ENCODE measurements around the gene ARHGAP24. TPM values are rescaled to one million over a fixed set of nuclear protein-coding genes. Genes with fewer than 3 reads are reported as not detected.
A peak's percentile ranks its signal among the peaks of the same experiment; 100 is the strongest.

ARHGAP24 gene
- total RNA-seq, 6 experiments from 2014 or later, result 4.0 to 7.3 (median 6.1) TPM

DNA sequence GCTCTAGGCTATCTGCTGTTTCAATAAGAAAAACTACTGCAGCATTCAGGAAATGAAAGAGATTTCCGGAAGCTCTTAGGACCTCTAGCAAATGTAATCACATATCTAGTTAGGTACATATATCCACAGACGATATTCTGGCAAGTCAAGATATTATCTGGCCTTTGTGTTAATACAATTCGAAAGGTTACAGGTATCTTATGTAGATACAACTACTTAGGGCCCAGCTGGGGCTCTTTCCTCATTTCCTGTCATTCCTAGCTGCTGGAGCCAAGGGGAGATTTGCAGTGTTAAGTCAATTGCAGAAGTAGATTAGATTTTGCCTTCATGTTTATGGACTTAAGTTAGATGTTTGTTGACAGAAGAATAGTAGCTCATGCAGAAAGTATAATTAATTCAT is 299.5 kb downstream of the ARHGAP24 start:
- H3K4me1 ChIP-seq, result peaks cover 0 to 5% (median 0%) of the 10 kb centered on the region in 4 donors
- intact Hi-C loops (cut with DNase I), result no loop called here
- no peak overlapping the region for H3K27ac ChIP-seq
- 80% methylated on average over 3 of the region's 3 CpGs for whole genome bisulfite sequencing (ENCODE audit: insufficient coverage, low coverage, low lambda C conversion rate, missing lambda C conversion rate)
- TF ChIP-seq POLR2A (IDR thresholded peaks at IDR 0.05), result no peak
- TF ChIP-seq, protein P1, sequence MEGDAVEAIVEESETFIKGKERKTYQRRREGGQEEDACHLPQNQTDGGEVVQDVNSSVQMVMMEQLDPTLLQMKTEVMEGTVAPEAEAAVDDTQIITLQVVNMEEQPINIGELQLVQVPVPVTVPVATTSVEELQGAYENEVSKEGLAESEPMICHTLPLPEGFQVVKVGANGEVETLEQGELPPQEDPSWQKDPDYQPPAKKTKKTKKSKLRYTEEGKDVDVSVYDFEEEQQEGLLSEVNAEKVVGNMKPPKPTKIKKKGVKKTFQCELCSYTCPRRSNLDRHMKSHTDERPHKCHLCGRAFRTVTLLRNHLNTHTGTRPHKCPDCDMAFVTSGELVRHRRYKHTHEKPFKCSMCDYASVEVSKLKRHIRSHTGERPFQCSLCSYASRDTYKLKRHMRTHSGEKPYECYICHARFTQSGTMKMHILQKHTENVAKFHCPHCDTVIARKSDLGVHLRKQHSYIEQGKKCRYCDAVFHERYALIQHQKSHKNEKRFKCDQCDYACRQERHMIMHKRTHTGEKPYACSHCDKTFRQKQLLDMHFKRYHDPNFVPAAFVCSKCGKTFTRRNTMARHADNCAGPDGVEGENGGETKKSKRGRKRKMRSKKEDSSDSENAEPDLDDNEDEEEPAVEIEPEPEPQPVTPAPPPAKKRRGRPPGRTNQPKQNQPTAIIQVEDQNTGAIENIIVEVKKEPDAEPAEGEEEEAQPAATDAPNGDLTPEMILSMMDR (IDR thresholded peaks at IDR 0.05), result no peak
- no peaks in the 10 kb centered on the region for H3K9me3 ChIP-seq
- H3K27me3 ChIP-seq, result no peaks in the 10 kb centered on the region
- no peaks in the 10 kb centered on the region for H3K36me3 ChIP-seq
- ATAC-seq (no peak), DNase-seq (no peak)
- no peak overlapping the region for H3K4me3 ChIP-seq

GRCh38 chr4:85776096-85776495 is 301.1 kb downstream of the ARHGAP24 start:
- H3K27me3 ChIP-seq, result no peaks in the 10 kb centered on the region
- H3K4me3 ChIP-seq, result no peak overlapping the region
- WGBS (ENCODE audit: insufficient coverage, low coverage, low lambda C conversion rate, missing lambda C conversion rate), result 64% methylated on average over 2 of the region's 2 CpGs
- no peaks in the 10 kb centered on the region for H3K9me3 ChIP-seq
- DNase-seq (no peak), ATAC-seq (no peak)
- H3K36me3 ChIP-seq, result no peaks in the 10 kb centered on the region
- no peak for TF ChIP-seq POLR2A (IDR thresholded peaks at IDR 0.05)
- TF ChIP-seq, protein P1 (IDR thresholded peaks at IDR 0.05), result no peak
- peaks cover 0 to 5% (median 0%) of the 10 kb centered on the region in 4 donors for H3K4me1 ChIP-seq
- intact Hi-C loops (cut with DNase I), result no loop called here
- H3K27ac ChIP-seq, result no peak overlapping the region

DNA sequence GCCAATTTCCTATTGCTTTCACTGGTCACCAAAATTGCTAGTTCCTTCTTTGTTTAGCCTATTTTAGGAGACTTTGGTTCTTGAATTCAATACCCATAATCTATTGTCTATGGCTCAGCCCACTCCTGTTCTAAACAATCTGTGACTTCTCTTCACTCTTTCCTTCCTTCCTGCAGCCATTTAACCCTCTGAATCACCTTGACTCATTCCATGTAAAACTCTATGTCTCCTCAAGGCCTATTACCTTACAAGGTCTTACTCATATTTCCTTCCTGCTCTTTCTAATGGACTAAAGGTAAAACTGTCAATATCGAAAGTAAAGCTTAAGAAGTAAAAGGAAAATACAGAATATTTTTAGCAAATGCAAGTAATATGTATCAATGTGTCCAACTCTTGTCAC is 301.6 kb downstream of the ARHGAP24 start:
- DNase-seq, result no peak
- TF ChIP-seq, protein P1 (IDR thresholded peaks at IDR 0.05), result no peak
- TF ChIP-seq POLR2A (IDR thresholded peaks at IDR 0.05), result no peak
- no peaks in the 10 kb centered on the region for H3K36me3 ChIP-seq
- H3K4me3 ChIP-seq, result no peak overlapping the region
- ATAC-seq, result no peak
- intact Hi-C loops (cut with DNase I), result no loop called here
- peaks cover 0 to 5% (median 0%) of the 10 kb centered on the region in 4 donors for H3K4me1 ChIP-seq
- no peaks in the 10 kb centered on the region for H3K9me3 ChIP-seq
- WGBS (ENCODE audit: insufficient coverage, low coverage, low lambda C conversion rate, missing lambda C conversion rate), result 83% methylated on average over 1 of the region's 1 CpG
- no peak overlapping the region for H3K27ac ChIP-seq
- H3K27me3 ChIP-seq, result no peaks in the 10 kb centered on the region

DNA sequence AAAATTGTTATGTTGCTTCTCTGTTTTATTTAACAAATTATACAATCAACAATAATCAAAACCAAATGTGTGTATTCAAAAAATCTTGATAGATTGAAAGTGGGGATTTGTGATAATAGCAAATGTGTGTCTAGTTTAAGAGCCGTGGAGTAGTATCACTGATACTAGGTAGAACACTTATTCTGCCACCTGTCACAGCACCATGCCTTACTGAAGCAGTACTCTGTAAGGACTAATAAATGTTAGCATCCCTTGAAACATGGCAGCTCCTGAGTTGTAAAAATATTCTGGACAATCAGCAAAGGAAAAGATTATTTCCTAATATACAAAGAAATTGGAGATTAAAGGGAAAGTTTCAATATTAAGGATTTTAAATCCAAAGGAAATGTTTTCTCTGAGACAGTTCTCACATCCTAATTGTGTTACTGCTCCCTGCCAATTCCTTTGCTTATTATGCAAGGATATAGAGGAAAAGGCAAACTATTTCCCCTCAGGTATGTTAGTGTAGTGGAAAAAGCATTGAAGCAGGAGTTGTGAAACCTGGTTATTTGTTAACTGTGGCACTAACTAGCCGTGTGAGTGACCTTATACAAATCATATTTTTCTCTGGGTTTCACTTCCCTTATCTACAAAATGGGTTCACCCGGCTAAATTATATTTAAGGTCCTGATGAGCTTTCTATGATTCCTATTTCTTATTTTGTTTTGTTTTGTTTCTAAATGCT is 303.1 kb downstream of the ARHGAP24 start:
- intact Hi-C loops (cut with DNase I), result no loop called here
- WGBS (ENCODE audit: insufficient coverage, low coverage, low lambda C conversion rate, missing lambda C conversion rate), result 32% methylated on average over 3 of the region's 3 CpGs
- Histone ChIP-seq H3K36me3 (no peaks in the 10 kb centered on the region), H3K4me1 (peaks cover 0 to 5% (median 0%) of the 10 kb centered on the region in 4 donors), H3K27ac (peak overlapping the region in 2 of 3 donors; percentile 38 to 59), H3K27me3 (no peaks in the 10 kb centered on the region), H3K9me3 (no peaks in the 10 kb centered on the region), H3K4me3 (peak overlapping the region; percentile 13 to 27 (median 23))
- DNase-seq (no peak), ATAC-seq (peak; percentile 83 to 92 (median 91))
- no peak for TF ChIP-seq POLR2A (IDR thresholded peaks at IDR 0.05)
- TF ChIP-seq, protein P1 (IDR thresholded peaks at IDR 0.05), result no peak

Measured in right lobe of liver (tissue), 6 donors.